ENCODE data around the gene THAP8.

The THAP8 gene

GRCh38 chr19:36014012-36014924, 39.8 kb downstream of the THAP8 start, which contains the start of gene ALKBH6 (continued):
- TF ChIP-seq TSHZ1 (tag by site-specific recombination; IDR thresholded peaks at IDR 0.05; ENCODE audit: borderline replicate concordance) (no peak), ZNF596 (tag by site-specific recombination; IDR thresholded peaks at IDR 0.05) (no peak), ZNF544 (tag by site-specific recombination; IDR thresholded peaks at IDR 0.05) (no peak), ZNF433 (tag by site-specific recombination; IDR thresholded peaks at IDR 0.05; ENCODE audit: low read depth) (no peak), ZNF280D (tag by site-specific recombination; IDR thresholded peaks at IDR 0.05) (no peak), ZNF174 (tag by site-specific recombination; IDR thresholded peaks at IDR 0.05) (no peak), ZNF792 (tag by site-specific recombination; IDR thresholded peaks at IDR 0.05) (no peak), ZSCAN18 (tag by site-specific recombination; IDR thresholded peaks at IDR 0.05) (no peak; the same call in 1 of the 2 replicates), KLF7 (tag by site-specific recombination; IDR thresholded peaks at IDR 0.05; ENCODE audit: borderline replicate concordance) (peak; percentile 60; the same call in 1 of the 2 replicates), ZNF529 (tag by site-specific recombination; IDR thresholded peaks at IDR 0.05; ENCODE audit: insufficient replicate concordance) (no peak), ZBTB11 (tag by site-specific recombination; conservative IDR thresholded peaks at IDR 0.05; ENCODE audit: low read depth) (no peak), ZNF704 (tag by site-specific recombination; IDR thresholded peaks at IDR 0.05) (no peak), SP3 (tag by site-specific recombination; IDR thresholded peaks at IDR 0.05) (peak; percentile 100), ZNF324 (tag by site-specific recombination; IDR thresholded peaks at IDR 0.05) (peak; percentile 61; the same call in 1 of the 2 replicates), ZBTB17 (tag by site-specific recombination; IDR thresholded peaks at IDR 0.05) (peak; percentile 88), ZNF362 (tag by site-specific recombination; IDR thresholded peaks at IDR 0.05) (no peak), ZNF394 (tag by site-specific recombination; IDR thresholded peaks at IDR 0.05; ENCODE audit: borderline replicate concordance) (no peak), ZNF514 (tag by site-specific recombination; IDR thresholded peaks at IDR 0.05) (no peak), ZNF169 (tag by site-specific recombination; IDR thresholded peaks at IDR 0.05) (no peak), PATZ1 (tag by site-specific recombination; IDR thresholded peaks at IDR 0.05) (peak; percentile 72), ZNF211 (tag by site-specific recombination; IDR thresholded peaks at IDR 0.05; ENCODE audit: low read depth) (no peak), ZBTB48 (tag by site-specific recombination; IDR thresholded peaks at IDR 0.05) (peak; percentile 69)

Data from HEK293 (cell line).